Frontal cortex (tissue), 4 donors: ENCODE measurements around the gene TRIM63. TPM values are rescaled to one million over a fixed set of nuclear protein-coding genes. Genes with fewer than 3 reads are reported as not detected.
A peak's percentile ranks its signal among the peaks of the same experiment; 100 is the strongest.

Experiments
- DNase-seq, 2 donors: peaks; one replicate each; pipeline ENCODE4 v3.0.0; 2012; ENCODE audit warnings: low spot score in 2 of 2
- FAIRE-seq: peaks from 2 replicates; lab custom pipeline; 2012; peaks lifted over from hg19 to GRCh38; lab: Jason Lieb, UNC
- total RNA-seq: library from RNA; depleted of rRNA; stranded (reverse); fragments of >200 nt; gene quantifications from one replicate; pipeline ENCODE4 v1.2.3, GENCODE V29; 2014
- donor health status: control.
- donor health status: control.
- donor health status: control.

TRIM63 gene
- total RNA-seq, 1 donor from 2014 or later, result not detected

GRCh38 chr1:26037904-26038303 lies 29.5 kb downstream of the TRIM63 start:
- DNase-seq, result no peak
- FAIRE-seq, result no peak

- FAIRE-seq (no peak), DNase-seq (no peak)
Measured at GRCh38 chr1:26036756-26037281, 30.6 kb downstream of the TRIM63 start.

- FAIRE-seq (no peak), DNase-seq (peak; percentile 87 to 93)
Measured at GRCh38 chr1:26035959-26036755, 31.3 kb downstream of the TRIM63 start.

- DNase-seq (peak; percentile 89 to 98), FAIRE-seq (no peak)
Measured at GRCh38 chr1:26035203-26035958, 32.0 kb downstream of the TRIM63 start.

GRCh38 chr1:26034504-26035202 lies 32.8 kb downstream of the TRIM63 start:
- no peak for FAIRE-seq

GRCh38 chr1:26032656-26033357 lies 34.6 kb downstream of the TRIM63 start:
- FAIRE-seq, result no peak
- DNase-seq, result no peak

More at GRCh38 chr1:26034504-26035202, 32.8 kb downstream of the TRIM63 start:
- no peak for DNase-seq

GRCh38 chr1:26031611-26032220 lies 35.7 kb downstream of the TRIM63 start:
- FAIRE-seq (no peak), DNase-seq (no peak)

GRCh38 chr1:26031196-26031595 lies 36.2 kb downstream of the TRIM63 start:
- no peak for DNase-seq
- FAIRE-seq, result no peak

GRCh38 chr1:26029864-26030481 lies 37.5 kb downstream of the TRIM63 start:
- DNase-seq (no peak), FAIRE-seq (no peak)

GRCh38 chr1:26029054-26029863 lies 38.2 kb downstream of the TRIM63 start:
- FAIRE-seq (no peak), DNase-seq (no peak)

- DNase-seq (no peak), FAIRE-seq (no peak)
Measured at GRCh38 chr1:26028490-26028980, 38.9 kb downstream of the TRIM63 start.

GRCh38 chr1:26027716-26028489 lies 39.5 kb downstream of the TRIM63 start:
- DNase-seq, result no peak
- no peak for FAIRE-seq

GRCh38 chr1:26025517-26025916 lies 41.9 kb downstream of the TRIM63 start:
- FAIRE-seq (no peak), DNase-seq (no peak)

GRCh38 chr1:26025060-26025459 lies 42.4 kb downstream of the TRIM63 start:
- DNase-seq, result no peak
- FAIRE-seq, result no peak

GRCh38 chr1:26023826-26024225 lies 43.6 kb downstream of the TRIM63 start:
- DNase-seq (no peak), FAIRE-seq (no peak)

- FAIRE-seq (no peak), DNase-seq (no peak)
Measured at GRCh38 chr1:26023009-26023408, 44.4 kb downstream of the TRIM63 start.

GRCh38 chr1:26022404-26022779 lies 45.0 kb downstream of the TRIM63 start:
- no peak for FAIRE-seq

More at GRCh38 chr1:26022404-26022779, 45.0 kb downstream of the TRIM63 start:
- DNase-seq, result no peak
